Liver (tissue), 3 donors: ENCODE results near the gene GNLY.
A peak's percentile ranks its signal among the peaks of the same experiment; 100 is the strongest.

Source experiments
- ATF3 ChIP-seq: IDR thresholded peaks from 2 replicates; pipeline ENCODE4 v1.6.1; 2016; ENCODE audit warnings: antibody characterized with exemption
- CTCF ChIP-seq: fragments of 150-350 bp; IDR thresholded peaks from 2 replicates; pipeline ENCODE4 v1.5.1; 2017; ENCODE audit warnings: improper control_type of control experiment, low read depth, low read length; ENCODE audit not compliant: missing input control
- FOXA1 ChIP-seq: IDR thresholded peaks from 2 replicates; pipeline ENCODE4 v1.6.1; 2016; ENCODE audit warnings: antibody characterized with exemption
- HNF4G ChIP-seq: IDR thresholded peaks from 2 replicates; pipeline ENCODE4 v1.6.1; 2016; ENCODE audit warnings: antibody characterized with exemption
- JUND ChIP-seq, 2 donors: IDR thresholded peaks; 2 replicates each; pipeline ENCODE4 v1.6.1; 2016; ENCODE audit warnings: antibody characterized with exemption in 2 of 2
- RAD21 ChIP-seq, 2 donors: IDR thresholded peaks; 2 replicates each; pipeline ENCODE4 v1.6.1; 2016; ENCODE audit warnings: antibody characterized with exemption in 2 of 2, mild to moderate bottlenecking in 2 of 2
- REST ChIP-seq: IDR thresholded peaks from 2 replicates; pipeline ENCODE4 v1.6.1; 2016; ENCODE audit warnings: antibody characterized with exemption, mild to moderate bottlenecking
- ZBTB33 ChIP-seq: IDR thresholded peaks from 2 replicates; pipeline ENCODE4 v1.6.1; 2016; ENCODE audit warnings: antibody characterized with exemption
- donor health status: healthy.
- donor health status: healthy.

- TF ChIP-seq CTCF, result no peak
- TF ChIP-seq ATF3, result no peak
- TF ChIP-seq FOXA1, result no peak
- no peak for TF ChIP-seq REST
- no peak for TF ChIP-seq ZBTB33
- no peak for TF ChIP-seq HNF4G
- TF ChIP-seq RAD21 (IDR thresholded peaks at IDR 0.05), result peak in 1 of 2 donors; percentile 24
- no peak for TF ChIP-seq JUND (IDR thresholded peaks at IDR 0.05)
Observed at GRCh38 chr2:85722519-85722918, 28.4 kb downstream of the GNLY start.
